CD14-positive monocyte (primary cell): ENCODE results near the gene MAPKAPK3. TPM values are rescaled to one million over a fixed set of nuclear protein-coding genes. Genes with fewer than 3 reads are reported as not detected.

Source experiments
- DNase-seq, 3 donors: peaks; one replicate each; pipeline ENCODE4 v3.0.0-alpha.2; 2011 to 2022
- H2AFZ ChIP-seq: 2 replicates; pipeline ENCODE4 v1.6.0; 2012; ENCODE audit warnings: mild to moderate bottlenecking, low read depth, low read length, inconsistent platforms; ENCODE audit not compliant: insufficient read depth, poor library complexity, severe bottlenecking
- H3K27ac ChIP-seq, 2 donors: 1 replicate in 1 of 2; 2 replicates in 1 of 2; pipeline ENCODE4 v1.5.1; 2012 to 2013; ENCODE audit warnings: low read length in 2 of 2, control low read depth in 1 of 2, inconsistent platforms in 1 of 2, low read depth in 1 of 2, mild to moderate bottlenecking in 1 of 2
- H3K27me3 ChIP-seq, 2 donors: one replicate each; pipeline versions ENCODE4 v1.6.0 to v1.6.1; 2011 to 2013; ENCODE audit warnings: low read length in 2 of 2; ENCODE audit not compliant: control insufficient read depth in 2 of 2, insufficient read depth in 2 of 2
- H3K36me3 ChIP-seq, 2 donors: replicated peaks in 1 of 2; 1 replicate in 1 of 2; 2 replicates in 1 of 2; pipeline versions ENCODE4 v1.5.1 to v1.6.1; 2012 to 2013; ENCODE audit warnings: low read length in 2 of 2, control low read depth in 1 of 2, inconsistent platforms in 1 of 2, mild to moderate bottlenecking in 1 of 2; ENCODE audit not compliant: insufficient read depth in 2 of 2, control insufficient read depth in 1 of 2
- H3K4me1 ChIP-seq, 2 donors: 1 replicate in 1 of 2; 2 replicates in 1 of 2; pipeline versions ENCODE4 v1.5.1 to v1.6.1; 2012 to 2013; ENCODE audit warnings: low read length in 2 of 2, control low read depth in 1 of 2, inconsistent platforms in 1 of 2, mild to moderate bottlenecking in 1 of 2, moderate library complexity in 1 of 2; ENCODE audit not compliant: insufficient read depth in 2 of 2, control insufficient read depth in 1 of 2
- H3K4me2 ChIP-seq: replicated peaks from 2 replicates; pipeline ENCODE3; 2012; ENCODE audit warnings: low read length, moderate library complexity, mild to moderate bottlenecking; ENCODE audit not compliant: poor library complexity, severe bottlenecking; ENCODE audit errors: extremely low read depth
- H3K4me3 ChIP-seq, 3 experiments: fragments of 200-600 bp in 1 of 3; sonication (generic) in 1 of 3; replicated peaks in 1 of 3; 1 replicate in 2 of 3; 2 replicates in 1 of 3; pipeline ENCODE4 v1.5.1; 2011 to 2013; ENCODE audit warnings: low read length in 3 of 3, mild to moderate bottlenecking in 3 of 3, control low read depth in 2 of 3, low read depth in 2 of 3, inconsistent platforms in 1 of 3, moderate library complexity in 1 of 3
- H3K79me2 ChIP-seq: 2 replicates; pipeline ENCODE4 v1.6.0; 2012; ENCODE audit warnings: mild to moderate bottlenecking, control low read depth, inconsistent platforms, low read length, moderate library complexity; ENCODE audit not compliant: insufficient read depth
- H3K9ac ChIP-seq: 2 replicates; pipeline ENCODE4 v1.6.0; 2017; ENCODE audit warnings: low read length, mild to moderate bottlenecking; ENCODE audit not compliant: insufficient read depth, poor library complexity, severe bottlenecking
- H3K9me3 ChIP-seq, 2 donors: replicated peaks in 1 of 2; 1 replicate in 1 of 2; 2 replicates in 1 of 2; pipeline versions ENCODE4 v1.5.1 to v1.6.1; 2012 to 2013; ENCODE audit warnings: low read length in 2 of 2, control low read depth in 1 of 2; ENCODE audit not compliant: control insufficient read depth in 1 of 2, insufficient read depth in 1 of 2
- H4K20me1 ChIP-seq: 2 replicates; pipeline ENCODE4 v1.6.0; 2012; ENCODE audit warnings: mild to moderate bottlenecking, low read length, control low read depth, moderate library complexity; ENCODE audit not compliant: insufficient read depth
- H3K27ac Mint-ChIP-seq, 7 donors: one replicate each; pipeline ENCODE4 v1.8.0; 2020; ENCODE audit warnings: mild to moderate bottlenecking in 7 of 7, mixed read lengths in 7 of 7, moderate library complexity in 6 of 7, inconsistent platforms in 2 of 7
- H3K27me3 Mint-ChIP-seq, 3 donors: one replicate each; pipeline ENCODE4 v1.8.0; 2021 to 2022; ENCODE audit warnings: low read depth in 3 of 3, mild to moderate bottlenecking in 3 of 3, mixed read lengths in 3 of 3, moderate library complexity in 3 of 3, inconsistent platforms in 1 of 3
- H3K36me3 Mint-ChIP-seq, 2 donors: one replicate each; pipeline ENCODE4 v1.8.0; 2020; ENCODE audit warnings: mixed read lengths in 2 of 2, inconsistent platforms in 1 of 2, mild to moderate bottlenecking in 1 of 2
- H3K4me1 Mint-ChIP-seq: one replicate; pipeline ENCODE4 v1.8.0; 2020; ENCODE audit warnings: mild to moderate bottlenecking, mixed read lengths
- H3K4me3 Mint-ChIP-seq, 2 donors: one replicate each; pipeline ENCODE4 v1.8.0; 2020; ENCODE audit warnings: mild to moderate bottlenecking in 2 of 2, mixed read lengths in 2 of 2, moderate library complexity in 1 of 2
- H3K9me3 Mint-ChIP-seq, 7 donors: one replicate each; pipeline ENCODE4 v1.8.0; 2020 to 2022; ENCODE audit warnings: mixed read lengths in 7 of 7, mild to moderate bottlenecking in 6 of 7, moderate library complexity in 6 of 7, inconsistent platforms in 2 of 7
- WGBS: methylation state at CpG from one replicate; pipeline ENCODE4 v1.1.5; 2013; ENCODE audit warnings: missing lambda C conversion rate; ENCODE audit not compliant: insufficient coverage; 5-methylcytosine and 5-hydroxymethylcytosine counted together
- intact Hi-C, 2 donors: fragments of 100-400 bp; cut with micrococcal nuclease; formaldehyde crosslinking; loops; one replicate each; pipeline versions ENCODE4 v1.15.0 to v1.15.1; 2023
- polyA plus RNA-seq, 3 donors: library from polyadenylated mRNA; depleted of rRNA in 1 of 3; unstranded in 2 of 3; stranded (reverse) in 1 of 3; fragments of 300-500 nt in 2 of 3; fragments of >200 nt in 1 of 3; fragmentation: Illumina TruSeq in 2 of 3; gene quantifications; 1 replicate in 2 of 3; 2 replicates in 1 of 3; pipeline ENCODE4 v1.2.3, GENCODE V29; 2012 to 2021
- TF ChIP-seq, protein P1 (sequence below): fragments of 200-600 bp; IDR thresholded peaks from one replicate; pipeline ENCODE4 v1.8.0; 2022; ENCODE audit warnings: antibody characterized with exemption, mild to moderate bottlenecking

Gene MAPKAPK3
- polyA plus RNA-seq, 3 donors: 173 to 252 (median 201) TPM

DNA sequence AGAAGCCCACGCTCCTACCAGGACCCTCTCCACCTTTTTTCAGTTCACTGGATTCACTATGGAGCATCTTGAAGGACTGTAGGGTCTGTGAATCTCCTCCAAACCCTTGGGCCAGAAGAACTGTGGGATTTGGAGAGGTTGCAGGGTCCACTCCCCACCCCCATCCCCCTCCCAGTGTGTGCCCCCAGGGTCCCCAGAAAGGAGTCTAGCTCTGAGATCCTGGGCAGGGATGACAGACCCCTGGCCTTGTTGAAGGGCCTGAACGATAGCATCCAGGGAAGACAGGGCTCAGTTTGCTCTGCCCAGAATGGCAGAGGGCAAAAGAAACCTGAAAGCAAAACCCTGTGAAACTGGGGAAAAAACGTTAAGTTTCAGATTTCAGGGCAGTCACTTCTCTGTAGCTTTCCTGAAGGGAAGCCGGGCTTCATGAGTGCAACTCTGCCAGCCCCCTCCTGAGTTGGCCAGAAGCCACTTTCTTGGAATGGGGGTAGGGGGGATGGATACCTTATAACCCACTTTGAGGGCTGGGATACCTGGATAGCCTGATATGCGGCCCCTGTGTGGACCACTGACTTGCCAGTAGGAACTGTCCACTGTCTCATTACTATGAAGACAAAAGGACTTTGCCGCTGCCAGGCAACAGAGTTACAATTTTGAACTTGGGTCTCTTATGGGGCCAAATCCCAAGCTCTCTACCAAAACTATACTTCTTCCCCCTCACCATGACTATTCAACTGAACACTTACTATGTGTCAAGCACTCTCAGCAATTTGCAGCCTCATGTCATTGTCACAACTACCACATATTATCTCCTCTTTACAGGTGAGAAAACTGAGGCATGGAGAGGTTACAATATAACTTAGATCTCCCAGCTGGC lies 3.7 kb upstream of the MAPKAPK3 start:
- WGBS: 43% methylated on average over 4 of the region's 6 CpGs
- intact Hi-C loops: loop anchor here (1.0 to 5.0 kb wide), 3 partner anchors 41 to 774 kb away; partner anchors contain the start of genes CYB561D2 (in 1 of the 2), MANF (in 1 of the 2) and NPRL2 (in 1 of the 2)
- H4K20me1 ChIP-seq: peaks cover 29% of the 10 kb centered on the region
- H3K27ac ChIP-seq: peak overlapping the region in 1 of 2 donors; percentile 83
- no peaks in the 10 kb centered on the region for H3K9me3 ChIP-seq
- H3K27ac Mint-ChIP-seq: peak overlapping the region in 2 of 7 donors; percentile 21 to 82
- peaks cover under 1 to 4% of the 10 kb centered on the region in 2 donors for H3K36me3 ChIP-seq
- peaks cover 72 to 83% of the 10 kb centered on the region in 2 donors for H3K4me1 ChIP-seq
- H3K4me3 ChIP-seq: no peak overlapping the region
- H2AFZ ChIP-seq: no peak overlapping the region
- H3K27me3 ChIP-seq: no peaks in the 10 kb centered on the region
- H3K79me2 ChIP-seq: peaks cover 52% of the 10 kb centered on the region
- peaks cover 5 to 9% of the 10 kb centered on the region in 2 donors for H3K36me3 Mint-ChIP-seq
- H3K27me3 Mint-ChIP-seq: peaks cover 0 to 1% (median 0%) of the 10 kb centered on the region in 3 donors
- H3K4me2 ChIP-seq: peak overlapping the region; percentile 96
- TF ChIP-seq, protein P1, sequence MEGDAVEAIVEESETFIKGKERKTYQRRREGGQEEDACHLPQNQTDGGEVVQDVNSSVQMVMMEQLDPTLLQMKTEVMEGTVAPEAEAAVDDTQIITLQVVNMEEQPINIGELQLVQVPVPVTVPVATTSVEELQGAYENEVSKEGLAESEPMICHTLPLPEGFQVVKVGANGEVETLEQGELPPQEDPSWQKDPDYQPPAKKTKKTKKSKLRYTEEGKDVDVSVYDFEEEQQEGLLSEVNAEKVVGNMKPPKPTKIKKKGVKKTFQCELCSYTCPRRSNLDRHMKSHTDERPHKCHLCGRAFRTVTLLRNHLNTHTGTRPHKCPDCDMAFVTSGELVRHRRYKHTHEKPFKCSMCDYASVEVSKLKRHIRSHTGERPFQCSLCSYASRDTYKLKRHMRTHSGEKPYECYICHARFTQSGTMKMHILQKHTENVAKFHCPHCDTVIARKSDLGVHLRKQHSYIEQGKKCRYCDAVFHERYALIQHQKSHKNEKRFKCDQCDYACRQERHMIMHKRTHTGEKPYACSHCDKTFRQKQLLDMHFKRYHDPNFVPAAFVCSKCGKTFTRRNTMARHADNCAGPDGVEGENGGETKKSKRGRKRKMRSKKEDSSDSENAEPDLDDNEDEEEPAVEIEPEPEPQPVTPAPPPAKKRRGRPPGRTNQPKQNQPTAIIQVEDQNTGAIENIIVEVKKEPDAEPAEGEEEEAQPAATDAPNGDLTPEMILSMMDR: no peak
- H3K9ac ChIP-seq: no peak overlapping the region
- no peaks in the 10 kb centered on the region for H3K9me3 Mint-ChIP-seq
- H3K4me3 Mint-ChIP-seq: peak overlapping the region in 1 of 2 donors; percentile 93
- peaks cover 68% of the 10 kb centered on the region for H3K4me1 Mint-ChIP-seq
- DNase-seq: no peak

DNA sequence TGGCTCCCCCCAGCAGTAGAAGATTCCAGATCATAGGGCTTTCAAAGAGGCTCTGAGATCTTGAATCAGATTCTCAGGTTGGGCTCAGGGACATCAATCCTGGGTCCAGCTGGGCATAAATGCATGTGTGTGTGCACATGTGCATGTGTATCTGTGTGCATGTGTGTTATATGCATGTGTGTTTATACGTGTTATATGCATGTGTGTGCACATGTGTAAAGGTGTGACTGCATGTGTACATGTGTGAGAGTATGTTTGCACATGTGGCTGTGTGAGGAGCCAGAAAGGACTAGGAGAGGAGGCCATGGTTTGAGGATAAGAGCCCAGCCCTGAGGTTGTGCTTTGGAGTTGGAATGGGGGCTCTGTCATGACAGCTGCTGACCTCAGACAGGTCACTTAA lies 1.8 kb upstream of the MAPKAPK3 start:
- Histone ChIP-seq H3K79me2 (peaks cover 52% of the 10 kb centered on the region), H3K27me3 (no peaks in the 10 kb centered on the region), H3K27ac (no peak overlapping the region), H3K4me3 (no peak overlapping the region), H2AFZ (no peak overlapping the region), H4K20me1 (peaks cover 9% of the 10 kb centered on the region), H3K4me2 (no peak overlapping the region), H3K9me3 (no peaks in the 10 kb centered on the region), H3K4me1 (peaks cover 72 to 83% of the 10 kb centered on the region in 2 donors), H3K9ac (no peak overlapping the region), H3K36me3 (peaks cover 0 to 5% of the 10 kb centered on the region in 2 donors)
- Mint-ChIP-seq H3K36me3 (peaks cover 9 to 15% of the 10 kb centered on the region in 2 donors), H3K27me3 (peaks cover 0 to 1% (median 0%) of the 10 kb centered on the region in 3 donors), H3K4me3 (no peak overlapping the region), H3K9me3 (no peaks in the 10 kb centered on the region), H3K4me1 (peaks cover 66% of the 10 kb centered on the region), H3K27ac (no peak overlapping the region)
- 88% methylated on average over 1 of the region's 1 CpG for WGBS
- intact Hi-C loops: loop anchor here in 1 of 2 donors (5.0 kb wide), 1 partner anchor 258 kb away; the partner anchor contains the start of gene TMEM115
- DNase-seq: no peak
- TF ChIP-seq, protein P1: no peak
